Suppressor macrophage treated with lipopolysaccharide for 4 hours (primary cell): Measurements from ENCODE around the gene MVK.

Experiments used
- DNase-seq: peaks from one replicate; pipeline ENCODE4 v3.0.0-alpha.2; 2020

Gene MVK

GRCh38 chr12:109573029-109573913, at the start of gene MVK, which contains the start of gene MMAB:
MVK (plus strand) TSS chr12:109573794; CDS start chr12:109574823, 1,029 bp downstream.
MMAB (minus strand) TSS chr12:109573504; CDS start chr12:109573480, 24 bp downstream.
- DNase-seq: peak; percentile 99

DNA sequence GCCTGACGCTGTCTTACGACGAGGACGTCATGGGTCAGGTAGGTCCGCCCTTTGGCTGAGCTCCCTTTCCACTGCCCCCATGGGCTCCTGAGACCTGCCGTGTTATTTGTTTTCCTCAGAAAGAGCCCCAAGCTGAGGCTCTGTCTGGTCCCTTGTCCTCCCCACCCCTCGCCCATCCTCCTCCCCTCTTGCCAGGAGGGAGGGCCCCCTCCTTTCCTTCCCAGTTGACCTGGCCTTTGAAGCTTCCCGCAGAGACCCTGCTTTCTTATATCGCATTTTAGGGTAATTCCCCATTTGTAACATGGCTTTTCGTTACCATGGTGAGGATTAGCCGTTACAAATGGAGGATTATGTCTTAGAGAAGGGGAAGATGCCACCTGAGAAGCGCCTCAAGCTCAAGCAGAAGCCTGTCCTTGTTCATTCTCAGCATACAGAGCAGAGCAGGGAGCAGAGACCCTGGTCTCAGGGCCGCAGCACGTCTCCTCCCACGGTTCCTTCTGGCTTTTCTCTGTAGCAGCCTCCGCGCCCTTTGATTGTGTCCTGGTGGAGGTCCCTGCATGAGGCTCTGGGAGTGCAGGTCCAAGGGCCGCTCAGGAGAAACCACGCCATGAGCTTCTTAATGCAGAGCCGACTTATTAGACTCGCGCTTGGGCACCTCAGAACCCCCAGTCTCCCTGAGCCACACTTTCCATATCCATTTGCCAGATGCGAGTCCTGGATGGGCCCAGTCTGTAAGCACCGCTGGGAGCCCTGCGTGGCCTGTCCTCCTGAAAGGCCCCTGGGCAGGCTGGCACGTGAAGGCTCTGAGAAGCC, 48.9 kb upstream of the MVK start:
- DNase-seq: no peak

DNA sequence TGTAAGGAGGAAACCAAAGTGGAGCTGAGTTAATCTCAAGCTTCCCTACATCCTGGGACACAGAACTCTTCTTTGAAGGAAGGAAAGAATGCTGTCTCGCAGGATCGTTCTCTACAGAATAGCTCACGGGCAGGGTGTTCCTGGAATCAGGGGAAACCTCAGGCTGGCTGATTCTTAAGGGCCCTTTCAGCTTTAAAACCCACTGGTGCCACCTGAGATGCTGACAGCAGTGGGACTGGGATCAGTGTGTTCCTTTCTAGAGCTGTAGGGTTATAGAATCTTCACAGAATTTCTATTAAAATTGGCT, 48.4 kb upstream of the MVK start:
- DNase-seq: no peak

- DNase-seq: no peak
These were observed 46.0 kb upstream of the MVK start for GRCh38 chr12:109527489-109528123.

- no peak for DNase-seq
These were observed 43.6 kb upstream of the MVK start for GRCh38 chr12:109529691-109530640.

- no peak for DNase-seq
These were observed 42.2 kb upstream of the MVK start for GRCh38 chr12:109531411-109531810.

DNA sequence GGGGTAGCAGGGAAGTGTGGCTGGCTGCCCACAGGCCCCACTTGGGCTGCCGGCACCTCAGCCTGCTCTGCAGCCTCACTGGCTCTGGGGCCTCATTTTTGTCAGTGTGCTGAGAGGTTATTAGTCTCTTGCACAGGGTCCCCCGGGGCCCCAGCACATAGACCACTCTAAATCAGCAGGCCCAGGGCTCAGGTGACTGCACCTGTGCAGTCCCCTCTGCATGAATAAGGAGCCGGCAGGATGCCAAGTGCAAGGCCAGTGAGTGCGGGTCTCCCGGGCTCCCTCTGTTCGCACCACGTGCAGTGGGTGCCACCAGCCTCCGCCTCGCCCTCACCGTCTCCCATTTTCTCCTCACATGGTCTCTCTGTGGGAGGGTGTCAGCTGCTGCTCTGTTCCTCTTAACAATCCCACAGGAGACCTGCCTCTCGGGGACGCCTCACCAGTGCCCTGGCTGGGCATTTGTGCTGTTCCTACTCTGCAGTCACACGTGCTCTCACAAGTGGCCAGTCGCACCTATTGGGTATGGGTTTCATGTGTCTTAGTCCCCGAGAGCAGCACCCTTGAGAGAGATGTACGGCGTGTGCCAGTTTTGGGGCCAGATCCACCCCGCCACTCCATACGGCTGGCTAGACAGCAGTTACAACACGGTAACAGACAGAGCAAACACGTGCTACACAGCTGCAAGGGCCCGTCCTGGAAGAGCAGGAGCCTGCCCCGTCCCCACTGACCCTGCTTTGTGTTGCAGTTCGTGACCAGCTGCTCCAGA, 40.7 kb upstream of the MVK start:
- DNase-seq: no peak

DNA sequence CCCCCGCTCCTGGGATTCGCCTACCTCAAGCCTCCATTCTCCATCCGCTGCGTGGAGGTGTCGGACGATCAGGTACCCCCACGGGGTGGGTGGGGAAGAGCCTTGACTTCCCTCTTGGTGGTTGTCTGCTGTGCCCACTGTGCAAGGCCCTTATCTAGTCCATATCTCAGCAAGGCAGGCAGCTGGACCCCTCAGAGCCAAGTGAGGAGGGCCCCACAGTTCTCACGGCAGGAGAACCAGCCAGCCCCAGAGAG, 40.2 kb upstream of the MVK start:
- no peak for DNase-seq

DNA sequence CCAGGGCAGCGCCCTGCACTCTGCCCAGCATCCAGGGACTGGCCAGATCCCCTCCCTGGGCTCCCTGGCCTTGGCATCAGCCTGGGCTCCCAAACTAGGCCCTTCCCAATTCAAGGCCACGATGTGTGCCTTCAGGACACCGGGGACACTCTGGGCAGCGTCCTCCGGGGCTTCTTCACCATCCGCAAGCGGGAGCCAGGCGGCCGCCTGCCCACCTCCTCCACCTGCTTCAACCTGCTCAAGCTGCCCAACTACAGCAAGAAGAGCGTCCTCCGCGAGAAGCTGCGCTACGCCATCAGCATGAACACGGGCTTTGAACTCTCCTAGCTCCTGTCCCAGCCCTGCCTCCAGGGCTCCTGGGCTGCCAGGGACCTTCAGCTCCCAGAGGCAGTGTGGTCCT, 39.1 kb upstream of the MVK start:
- no peak for DNase-seq

DNA sequence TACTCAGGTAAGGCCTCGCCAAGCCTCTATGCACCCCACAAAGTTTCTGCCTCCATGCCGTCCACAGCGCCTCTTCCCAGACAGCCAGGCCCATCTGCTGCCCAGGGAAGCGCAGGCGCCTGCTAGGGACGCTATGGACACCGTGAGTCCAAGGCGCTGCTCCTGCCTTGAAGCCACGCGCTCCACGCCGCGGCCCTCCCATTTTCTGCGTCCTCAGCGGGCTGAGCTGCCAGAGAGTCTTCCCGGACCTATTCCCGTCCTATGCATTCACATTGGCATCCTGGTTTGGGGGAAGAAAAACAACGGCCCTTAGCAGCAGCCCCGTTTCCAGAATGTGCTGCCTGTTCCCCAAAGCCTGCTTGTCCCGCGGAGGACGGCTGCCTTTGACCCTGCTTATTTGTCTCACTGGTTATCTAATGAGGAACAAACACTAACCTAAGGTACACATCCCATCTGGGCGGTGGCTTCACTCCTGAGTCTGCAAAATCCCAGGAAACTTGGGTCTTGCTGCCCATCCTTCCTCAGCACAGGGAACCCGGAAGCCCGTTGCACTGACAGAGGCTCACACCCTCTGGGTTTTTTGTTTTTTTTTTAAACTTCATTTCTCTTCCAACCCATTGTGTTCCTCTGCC, 38.2 kb upstream of the MVK start:
- no peak for DNase-seq

DNA sequence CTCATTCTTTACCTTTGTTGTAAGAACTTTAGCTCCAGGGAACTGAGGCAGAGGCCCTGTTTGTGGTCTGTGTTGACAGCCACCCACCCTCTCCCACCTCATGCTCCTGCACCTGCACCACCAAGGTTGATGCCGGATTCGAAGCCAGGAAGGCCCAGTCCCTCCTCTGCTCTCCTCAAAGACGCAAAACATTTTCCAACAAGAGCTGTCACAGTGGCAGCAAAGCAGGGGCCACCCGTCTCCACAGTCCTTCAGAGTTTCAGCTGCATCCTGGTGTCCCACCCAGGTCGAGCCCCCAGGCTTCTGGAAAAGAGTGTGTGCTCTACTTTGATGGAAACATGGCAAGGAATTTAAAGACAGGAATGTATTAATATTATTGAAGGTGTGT, 37.7 kb upstream of the MVK start:
- DNase-seq: no peak

- no peak for DNase-seq
These were observed 36.5 kb upstream of the MVK start for GRCh38 chr12:109537136-109537535.

DNA sequence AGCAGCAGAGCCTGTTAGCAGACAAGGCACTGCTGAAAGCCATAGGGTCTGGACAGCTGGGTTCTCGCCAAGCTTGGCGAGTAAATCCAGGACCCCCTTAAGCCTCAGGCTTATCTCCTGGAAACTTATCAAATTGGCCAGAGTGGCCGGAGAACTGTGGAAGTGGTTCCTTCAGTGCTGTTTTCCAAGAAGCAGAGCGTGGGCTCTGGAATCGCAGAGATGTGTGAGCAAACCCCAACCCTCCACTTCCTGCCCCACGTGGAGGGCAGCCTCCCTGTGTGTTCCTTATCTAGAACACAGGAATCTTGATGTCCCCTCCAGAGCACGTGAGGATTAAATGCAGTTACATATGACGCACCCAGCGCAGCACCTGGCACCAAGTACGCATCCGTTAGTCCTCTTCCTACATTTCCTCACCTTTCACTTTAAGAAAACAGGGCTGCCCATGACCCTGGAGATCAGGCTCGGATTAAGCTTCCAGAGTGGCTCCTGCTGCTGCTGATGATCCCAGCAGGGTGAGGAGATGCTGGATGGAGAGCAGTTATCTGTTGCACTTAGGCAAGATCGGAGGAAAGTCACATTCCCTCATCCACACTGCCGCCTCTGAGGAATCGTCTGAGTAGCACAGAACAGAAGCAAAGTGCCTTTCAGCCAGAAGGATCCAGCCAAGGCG, 35.3 kb upstream of the MVK start:
- no peak for DNase-seq

DNA sequence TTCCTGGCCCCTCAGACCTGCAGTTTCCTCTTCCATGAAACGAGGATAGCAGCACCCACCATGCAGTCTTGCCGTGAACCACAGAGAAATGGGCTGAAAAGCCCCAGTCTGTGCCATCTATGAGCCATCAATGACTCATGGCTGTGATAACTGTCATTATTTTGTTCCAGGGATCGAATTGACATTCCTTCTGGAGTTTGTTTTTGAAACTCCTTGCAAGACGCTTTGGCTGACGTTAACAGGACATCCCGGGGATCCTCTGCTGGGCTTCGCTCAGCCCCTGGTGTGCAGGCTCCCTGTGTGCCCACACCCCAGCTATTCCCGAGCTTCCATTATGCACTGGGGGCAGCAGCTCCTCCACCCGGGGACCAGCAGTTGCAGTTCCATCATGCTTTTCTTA, 34.1 kb upstream of the MVK start:
- DNase-seq: no peak

GRCh38 chr12:109540526-109541412, 32.8 kb upstream of the MVK start:
- no peak for DNase-seq

- DNase-seq: no peak
These were observed 32.2 kb upstream of the MVK start for GRCh38 chr12:109541413-109541726.

DNA sequence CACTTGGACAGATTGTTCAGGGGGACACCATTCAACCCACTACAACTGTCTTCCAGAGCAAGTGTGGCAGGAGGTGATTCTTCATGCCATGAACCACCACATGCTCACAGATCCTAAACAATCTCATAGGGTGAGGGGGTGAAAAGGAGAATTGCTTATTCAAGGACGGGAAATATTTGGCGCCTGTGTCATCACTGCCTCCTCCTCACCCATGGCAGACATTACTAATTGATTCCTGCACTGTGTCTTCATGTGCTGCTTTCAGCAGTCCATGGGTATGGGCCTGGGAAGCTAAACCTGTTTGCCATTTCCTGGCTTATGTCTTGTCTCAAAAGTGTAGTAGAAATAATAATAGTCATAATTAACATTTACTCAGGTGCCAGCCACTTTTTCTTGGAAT, 31.6 kb upstream of the MVK start:
- DNase-seq: no peak

DNA sequence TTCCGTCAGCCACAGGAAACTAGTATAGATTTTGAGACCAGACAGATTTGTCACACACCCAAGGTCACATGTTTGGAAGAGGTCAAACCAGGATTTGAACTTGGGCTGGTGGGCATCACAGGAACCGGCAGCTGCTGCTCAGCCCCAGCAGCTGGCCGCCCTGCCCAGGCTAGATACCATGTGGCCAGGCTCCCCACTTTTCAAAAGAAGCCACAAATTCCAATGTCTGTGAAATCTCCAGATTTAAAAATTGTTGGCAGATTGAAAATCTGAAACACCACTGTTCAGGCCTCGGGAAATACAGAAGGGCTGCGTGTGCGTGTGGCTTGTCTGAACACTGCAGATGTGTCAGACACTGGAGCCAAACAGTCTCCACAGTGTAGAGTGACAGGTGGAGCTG, 30.7 kb upstream of the MVK start:
- DNase-seq: no peak

GRCh38 chr12:109544955-109545531, 28.6 kb upstream of the MVK start:
- no peak for DNase-seq

DNA sequence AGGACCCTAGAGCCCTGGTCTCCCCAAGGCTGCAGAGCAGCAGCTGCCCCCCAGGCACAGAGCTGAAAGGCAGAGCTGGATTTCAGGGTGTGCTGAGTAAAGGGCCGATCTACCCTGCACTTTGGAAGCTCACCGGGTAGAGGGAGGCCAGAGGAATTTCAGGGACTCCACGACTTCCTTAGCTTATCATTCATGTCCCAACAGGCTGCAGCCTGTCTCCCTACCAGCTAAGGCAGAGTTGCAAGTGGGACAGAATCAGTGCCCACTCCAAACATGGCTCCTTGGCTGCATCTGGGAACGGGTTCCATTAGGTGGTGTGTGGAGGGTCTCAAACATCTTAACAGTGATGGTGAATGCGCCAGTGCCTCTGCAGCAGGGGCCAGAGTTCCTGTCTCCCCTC, 27.8 kb upstream of the MVK start:
- DNase-seq: no peak
